ENCODE data around the gene GHR. TPM values are rescaled to one million over a fixed set of nuclear protein-coding genes. Genes with fewer than 3 reads are reported as not detected.
"Not testable (repeated sequence)": the region's sequence is repeated elsewhere in the genome, so short reads cannot be mapped to it uniquely, and the experiment has no call there.

Gene GHR
- total and polyA plus RNA-seq, 5 experiments from 2014 or later = not detected

DNA sequence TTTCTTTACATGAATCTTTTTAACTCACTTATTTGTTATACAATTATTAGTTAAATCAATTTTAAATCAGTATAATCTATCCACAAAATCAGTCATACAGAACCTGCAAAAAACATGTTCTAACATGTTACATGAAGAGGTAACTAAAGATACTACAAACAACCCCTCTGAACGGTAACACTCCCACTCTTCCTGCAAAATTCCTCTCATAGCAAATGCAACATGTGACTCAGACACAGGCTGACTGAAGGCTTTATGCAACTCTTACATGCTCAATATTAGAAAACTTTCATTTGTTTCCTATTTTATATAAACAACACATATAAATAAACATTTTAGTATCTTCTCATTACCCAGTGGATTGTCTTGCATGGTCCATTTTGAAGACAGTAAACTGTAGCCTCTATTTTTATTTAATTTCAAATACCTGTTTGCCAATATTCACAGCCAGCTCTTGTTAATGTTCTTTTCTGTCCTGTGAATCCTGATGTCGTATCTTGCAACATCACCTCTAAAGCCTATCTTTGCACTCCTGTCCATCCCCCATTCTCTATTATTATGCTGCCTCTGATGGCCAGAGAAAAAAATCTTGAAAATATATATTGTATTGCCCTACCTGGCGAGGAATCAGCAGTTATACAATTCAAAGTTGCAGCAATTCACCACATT lies 232.9 kb downstream of the GHR start:
- POLR2A ChIA-PET = no interaction called here
- peaks cover 0 to 14% (median 4%) of the 10 kb centered on the region in 9 donors for H3K9me3 Mint-ChIP-seq
- H3K27ac Mint-ChIP-seq = no peak overlapping the region
- ATAC-seq (no peak), DNase-seq (no peak)
- peaks cover 4 to 17% (median 12%) of the 10 kb centered on the region in 5 donors for H3K27me3 Mint-ChIP-seq
- H3K4me1 Mint-ChIP-seq = no peaks in the 10 kb centered on the region
- no peak overlapping the region for H3K4me3 Mint-ChIP-seq
- H3K36me3 Mint-ChIP-seq = peaks cover 0 to 7% (median 0%) of the 10 kb centered on the region in 3 donors

DNA sequence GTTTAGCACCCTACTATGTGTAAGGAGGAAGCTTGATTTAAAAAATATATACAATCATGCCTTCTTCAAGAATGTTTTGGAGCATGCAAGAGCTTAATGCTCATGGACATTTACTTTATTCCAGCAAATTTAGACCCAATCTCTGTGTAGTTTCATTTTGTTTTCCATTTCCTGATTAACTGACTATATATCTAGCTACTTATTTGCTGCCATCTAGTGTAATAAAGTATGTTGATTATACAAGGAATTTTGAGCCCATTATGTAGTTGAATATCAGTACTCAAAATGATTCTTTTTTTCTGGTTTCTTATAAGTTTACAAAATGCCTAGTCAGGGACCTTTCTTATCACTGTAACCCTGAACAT lies 233.4 kb downstream of the GHR start:
- ATAC-seq (no peak), DNase-seq (no peak)
- Mint-ChIP-seq H3K36me3 (peaks cover 0 to 7% (median 0%) of the 10 kb centered on the region in 3 donors), H3K4me1 (no peaks in the 10 kb centered on the region), H3K9me3 (peaks cover 0 to 15% (median 4%) of the 10 kb centered on the region in 9 donors), H3K27ac (no peak overlapping the region), H3K4me3 (no peak overlapping the region), H3K27me3 (peaks cover 4 to 17% (median 13%) of the 10 kb centered on the region in 5 donors)
- POLR2A ChIA-PET = no interaction called here

DNA sequence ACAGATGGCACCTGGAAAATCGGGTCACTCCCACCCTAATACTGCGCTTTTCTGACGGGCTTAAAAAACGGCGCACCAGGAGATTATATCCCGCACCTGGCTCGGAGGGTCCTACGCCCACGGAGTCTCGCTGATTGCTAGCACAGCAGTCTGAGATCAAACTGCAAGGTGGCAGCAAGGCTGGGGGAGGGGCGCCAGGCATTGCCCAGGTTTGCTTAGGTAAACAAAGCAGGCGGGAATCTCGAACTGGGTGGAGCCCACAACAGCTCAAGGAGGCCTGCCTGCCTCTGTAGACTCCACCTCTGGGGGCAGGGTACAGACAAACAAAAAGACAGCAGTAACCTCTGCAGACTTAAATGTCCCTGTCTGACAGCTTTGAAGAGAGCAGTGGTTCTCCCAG lies 236.6 kb downstream of the GHR start:
- ATAC-seq, POLR2A ChIA-PET, H3K4me1 Mint-ChIP-seq, H3K27ac Mint-ChIP-seq, H3K4me3 Mint-ChIP-seq, H3K36me3 Mint-ChIP-seq, DNase-seq: not testable (repeated sequence)
- Mint-ChIP-seq H3K9me3 (peaks cover 0 to 20% (median 7%) of the 10 kb centered on the region in 9 donors), H3K27me3 (peaks cover 4 to 17% (median 15%) of the 10 kb centered on the region in 5 donors)

DNA sequence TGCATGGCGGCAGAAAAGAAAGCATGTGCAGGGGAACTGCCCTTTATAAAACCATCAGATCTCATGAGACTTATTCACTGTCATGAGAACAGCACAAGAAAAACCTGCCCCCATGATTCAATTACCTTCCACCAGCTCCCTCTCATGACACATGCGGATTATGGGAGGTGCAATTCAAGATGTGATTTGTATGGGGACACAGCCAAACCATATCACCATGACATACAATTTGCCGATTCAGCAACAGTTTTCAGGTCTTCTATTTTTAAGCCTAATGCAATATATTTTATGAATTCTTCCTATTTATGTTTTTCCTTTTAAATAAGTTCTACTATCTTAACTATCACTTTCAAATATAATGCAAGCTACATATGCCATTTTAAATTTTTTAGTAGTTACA lies 242.6 kb downstream of the GHR start:
- peaks cover 0 to 12% (median 0%) of the 10 kb centered on the region in 5 donors for H3K27me3 Mint-ChIP-seq
- H3K36me3 Mint-ChIP-seq = no peaks in the 10 kb centered on the region
- H3K4me1 Mint-ChIP-seq = no peaks in the 10 kb centered on the region
- POLR2A ChIA-PET = no interaction called here
- no peak for DNase-seq
- peaks cover 0 to 12% (median 8%) of the 10 kb centered on the region in 9 donors for H3K9me3 Mint-ChIP-seq
- no peak for ATAC-seq
- H3K4me3 Mint-ChIP-seq = no peak overlapping the region
- H3K27ac Mint-ChIP-seq = no peak overlapping the region

DNA sequence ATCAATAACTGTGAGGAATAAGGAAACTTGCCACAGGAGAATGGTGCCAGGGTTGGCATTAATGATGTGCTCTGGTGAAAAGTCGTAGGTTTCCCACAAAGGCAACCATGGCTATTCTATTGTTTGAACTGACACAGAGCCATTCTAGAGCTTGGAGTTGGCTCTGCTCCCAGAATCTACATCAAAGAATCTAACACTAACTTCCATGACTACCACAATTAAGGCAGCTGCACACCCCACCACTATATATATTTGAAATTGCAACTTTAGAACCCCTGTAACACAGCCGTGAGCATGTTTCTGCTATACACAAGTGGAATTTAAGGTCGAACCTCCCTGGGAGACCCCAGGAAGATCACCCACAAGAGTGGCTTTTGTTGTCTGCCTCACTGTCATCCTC lies 243.6 kb downstream of the GHR start:
- ATAC-seq (no peak), DNase-seq (no peak)
- H3K4me3 Mint-ChIP-seq = no peak overlapping the region
- POLR2A ChIA-PET = no interaction called here
- no peaks in the 10 kb centered on the region for H3K4me1 Mint-ChIP-seq
- peaks cover 0 to 9% (median 5%) of the 10 kb centered on the region in 9 donors for H3K9me3 Mint-ChIP-seq
- no peaks in the 10 kb centered on the region for H3K36me3 Mint-ChIP-seq
- H3K27me3 Mint-ChIP-seq = peaks cover 0 to 9% (median 0%) of the 10 kb centered on the region in 5 donors
- no peak overlapping the region for H3K27ac Mint-ChIP-seq

DNA sequence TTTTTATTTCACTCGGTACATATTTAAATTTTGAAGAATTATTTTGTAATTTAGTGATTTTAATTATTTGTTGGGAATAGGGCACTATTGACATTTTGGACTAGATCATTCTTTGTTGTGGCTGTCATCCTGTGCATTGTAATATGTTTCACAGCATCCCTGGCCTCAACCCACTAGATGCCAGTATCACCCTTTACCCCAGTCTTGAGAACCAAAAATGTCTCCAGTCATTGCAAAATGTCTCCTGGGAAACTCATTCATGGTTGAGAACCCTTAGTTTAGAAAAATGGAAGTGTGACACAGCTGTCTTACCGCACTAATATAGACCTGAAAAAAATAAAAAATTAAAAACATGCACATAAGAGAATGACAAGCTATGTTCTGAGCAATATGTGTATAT lies 245.0 kb downstream of the GHR start:
- Mint-ChIP-seq H3K27me3 (peaks cover 0 to 7% (median 0%) of the 10 kb centered on the region in 5 donors), H3K27ac (no peak overlapping the region), H3K4me1 (no peaks in the 10 kb centered on the region), H3K4me3 (no peak overlapping the region), H3K36me3 (no peaks in the 10 kb centered on the region), H3K9me3 (peaks cover 0 to 9% (median 4%) of the 10 kb centered on the region in 9 donors)
- no peak for ATAC-seq
- DNase-seq = no peak
- POLR2A ChIA-PET = no interaction called here

DNA sequence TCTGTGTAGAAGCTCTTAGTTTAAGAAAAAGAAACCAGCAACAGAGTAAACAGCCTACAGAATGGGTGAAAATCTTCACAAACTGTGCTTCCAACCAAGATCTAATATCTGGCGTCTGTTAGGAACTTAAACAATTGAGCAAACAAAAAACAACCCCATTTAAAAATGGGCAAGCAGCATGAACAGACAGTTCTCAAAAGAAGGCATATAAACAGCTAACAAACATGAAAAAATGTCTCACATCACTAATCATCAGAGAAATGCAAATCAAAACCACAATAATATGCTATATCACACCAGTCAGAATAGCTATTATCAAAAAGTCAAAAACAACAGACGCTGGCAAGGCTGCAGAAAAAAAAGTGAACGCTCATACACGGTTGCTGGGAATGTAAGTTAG lies 249.7 kb downstream of the GHR start:
- POLR2A ChIA-PET = no interaction called here
- no peak for DNase-seq
- Mint-ChIP-seq H3K9me3 (peaks cover 0 to 7% (median 4%) of the 10 kb centered on the region in 9 donors), H3K27me3 (peaks cover 0 to 12% (median 0%) of the 10 kb centered on the region in 5 donors), H3K4me3 (no peak overlapping the region), H3K4me1 (no peaks in the 10 kb centered on the region), H3K36me3 (no peaks in the 10 kb centered on the region), H3K27ac (no peak overlapping the region)
- no peak for ATAC-seq

DNA sequence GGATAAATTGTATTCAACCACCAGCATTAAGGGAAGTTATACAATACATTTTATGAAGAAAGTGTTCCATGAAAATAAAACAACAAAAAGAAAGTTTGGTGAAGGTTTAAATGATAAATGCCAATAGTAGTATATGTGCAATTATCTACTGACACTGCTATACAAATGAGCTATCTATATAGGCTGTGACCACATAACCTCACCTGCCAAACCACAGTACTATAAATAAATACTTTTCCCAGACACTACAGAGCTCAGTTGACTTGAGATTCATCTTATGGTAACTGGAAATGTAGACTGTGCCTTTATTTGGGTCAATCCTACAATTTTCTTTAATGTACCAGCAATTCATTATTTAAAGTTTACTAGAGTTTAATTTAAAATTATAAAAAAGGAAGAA lies 252.4 kb downstream of the GHR start:
- Mint-ChIP-seq H3K36me3 (no peaks in the 10 kb centered on the region), H3K27ac (no peak overlapping the region), H3K4me1 (no peaks in the 10 kb centered on the region), H3K27me3 (peaks cover 0 to 12% (median 0%) of the 10 kb centered on the region in 5 donors), H3K9me3 (peaks cover 0 to 7% (median 2%) of the 10 kb centered on the region in 9 donors), H3K4me3 (no peak overlapping the region)
- no peak for ATAC-seq
- DNase-seq = no peak
- POLR2A ChIA-PET = no interaction called here

DNA sequence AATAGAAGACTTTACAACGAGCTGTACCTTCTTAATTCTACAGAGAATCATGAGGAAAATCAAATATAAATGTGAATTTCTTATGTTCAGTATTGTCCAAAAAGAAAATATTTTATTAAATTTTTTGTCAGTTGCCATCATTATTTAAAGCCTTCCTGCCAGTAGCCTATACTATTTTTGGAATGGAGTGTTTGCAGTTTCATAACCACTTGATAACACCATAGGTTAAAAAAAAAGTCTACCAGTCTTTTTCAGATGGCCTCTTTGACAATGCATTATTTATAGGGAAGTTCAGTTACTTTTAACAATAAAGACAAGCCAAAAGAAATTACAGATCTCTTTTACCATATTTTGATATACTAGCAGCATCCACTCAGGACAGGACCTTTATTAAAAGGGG lies 253.1 kb downstream of the GHR start:
- no peaks in the 10 kb centered on the region for H3K4me1 Mint-ChIP-seq
- H3K4me3 Mint-ChIP-seq = no peak overlapping the region
- H3K27me3 Mint-ChIP-seq = peaks cover 0 to 12% (median 0%) of the 10 kb centered on the region in 5 donors
- no peak overlapping the region for H3K27ac Mint-ChIP-seq
- ATAC-seq = no peak
- DNase-seq = no peak
- H3K36me3 Mint-ChIP-seq = no peaks in the 10 kb centered on the region
- peaks cover 0 to 7% (median 4%) of the 10 kb centered on the region in 9 donors for H3K9me3 Mint-ChIP-seq
- POLR2A ChIA-PET = no interaction called here

DNA sequence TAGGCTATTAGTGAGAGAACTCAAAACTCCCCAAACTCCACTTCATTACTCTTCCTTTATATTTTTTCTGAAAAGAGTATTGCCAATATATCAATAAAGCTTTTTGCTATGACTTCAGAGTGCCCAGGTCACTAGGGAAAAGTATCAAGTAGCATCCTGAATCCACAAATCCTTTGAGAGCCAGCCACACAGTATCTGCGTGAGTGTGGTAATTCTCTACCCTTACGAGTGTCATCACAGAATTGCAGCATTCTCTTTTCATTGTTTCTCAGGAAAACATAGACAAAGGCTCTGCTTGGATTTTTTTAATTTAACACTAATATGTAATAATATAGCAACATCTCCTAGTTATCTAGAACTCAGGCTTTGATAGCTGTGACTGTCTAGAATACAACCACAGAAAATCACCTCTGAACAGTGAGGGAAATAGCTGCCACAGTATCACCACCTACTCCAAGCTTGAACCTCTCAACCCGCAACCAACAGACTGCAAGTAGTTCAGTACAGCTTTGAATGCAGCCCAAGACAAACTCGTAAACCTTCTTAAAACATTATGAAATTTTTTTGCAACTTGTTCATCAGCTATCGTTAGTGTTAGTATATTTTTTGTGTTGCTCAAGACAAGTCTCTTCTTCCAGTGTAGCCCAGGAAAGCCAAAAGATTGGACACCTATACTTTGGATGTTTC lies 254.1 kb downstream of the GHR start:
- Mint-ChIP-seq H3K27me3 (peaks cover 0 to 12% (median 0%) of the 10 kb centered on the region in 5 donors), H3K4me1 (no peaks in the 10 kb centered on the region), H3K27ac (no peak overlapping the region), H3K4me3 (no peak overlapping the region), H3K9me3 (peaks cover 0 to 10% (median 1%) of the 10 kb centered on the region in 9 donors), H3K36me3 (no peaks in the 10 kb centered on the region)
- POLR2A ChIA-PET = no interaction called here
- DNase-seq (no peak), ATAC-seq (no peak)

DNA sequence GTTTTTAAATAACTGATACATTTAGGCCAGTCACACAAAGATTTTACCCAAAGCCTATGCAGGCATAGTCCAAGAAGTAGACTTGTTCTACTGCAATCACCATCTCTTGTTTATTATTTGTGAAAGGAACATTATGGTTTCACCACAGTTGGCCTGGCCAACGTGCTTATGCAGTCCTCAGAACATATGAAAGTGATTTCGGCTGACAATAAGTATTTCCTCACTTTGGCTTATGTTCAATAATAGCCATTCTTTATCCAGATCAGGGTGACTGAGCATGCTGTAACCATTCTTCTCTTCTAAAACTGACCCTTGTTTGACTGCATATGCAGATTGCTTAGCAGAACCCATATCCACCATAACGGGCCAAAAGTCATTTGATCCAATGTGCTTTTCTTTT lies 256.8 kb downstream of the GHR start:
- Mint-ChIP-seq H3K27ac (no peak overlapping the region), H3K4me1 (no peaks in the 10 kb centered on the region), H3K4me3 (no peak overlapping the region), H3K9me3 (peaks cover 2 to 24% (median 5%) of the 10 kb centered on the region in 9 donors), H3K36me3 (no peaks in the 10 kb centered on the region), H3K27me3 (peaks cover 0 to 7% (median 0%) of the 10 kb centered on the region in 5 donors)
- ATAC-seq = no peak
- POLR2A ChIA-PET = no interaction called here
- DNase-seq = no peak

DNA sequence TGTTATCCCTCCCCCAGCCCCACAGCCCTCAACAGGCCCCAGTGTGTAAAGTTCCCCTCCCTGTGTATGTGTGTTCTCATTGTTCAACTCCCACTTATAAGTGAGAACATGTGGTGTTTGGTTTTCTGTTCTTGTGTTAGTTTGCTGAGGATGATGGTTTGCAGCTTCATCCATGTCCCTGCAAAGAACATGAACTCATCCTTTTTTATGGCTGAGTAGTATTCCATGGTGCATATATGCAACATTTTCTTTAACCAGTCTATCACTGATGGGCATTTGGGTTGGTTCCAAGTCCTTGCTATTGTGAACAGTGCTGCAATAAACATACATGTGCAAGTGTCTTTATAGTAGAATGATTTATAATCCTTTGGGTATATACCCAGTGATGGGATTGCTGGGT lies 261.8 kb downstream of the GHR start:
- DNase-seq, POLR2A ChIA-PET, H3K27ac Mint-ChIP-seq, ATAC-seq, H3K4me3 Mint-ChIP-seq, H3K27me3 Mint-ChIP-seq, H3K36me3 Mint-ChIP-seq, H3K4me1 Mint-ChIP-seq: not testable (repeated sequence)
- peaks cover 4 to 35% (median 10%) of the 10 kb centered on the region in 9 donors for H3K9me3 Mint-ChIP-seq

DNA sequence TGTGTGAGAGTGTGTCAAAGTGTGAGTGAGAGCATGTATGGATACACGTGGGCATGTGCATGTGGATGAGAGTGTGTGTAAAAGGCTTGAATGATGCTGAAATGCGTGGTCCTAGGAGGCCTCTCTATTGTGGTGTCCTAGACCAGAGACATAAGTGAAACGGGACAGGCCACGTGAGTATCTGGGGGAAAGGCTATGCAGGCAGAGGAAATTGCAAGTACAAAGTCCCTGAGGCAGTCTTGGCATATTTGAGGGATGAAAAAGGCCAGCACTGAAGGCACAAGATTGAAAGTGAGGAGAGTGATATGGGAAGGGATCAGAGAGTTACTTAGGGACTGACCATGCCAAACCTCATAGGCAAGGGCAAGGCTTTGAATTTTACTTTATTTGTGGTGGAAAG lies 266.2 kb downstream of the GHR start:
- ATAC-seq (no peak), DNase-seq (no peak)
- POLR2A ChIA-PET = no interaction called here
- no peaks in the 10 kb centered on the region for H3K4me1 Mint-ChIP-seq
- H3K27me3 Mint-ChIP-seq = peaks cover 3 to 12% (median 7%) of the 10 kb centered on the region in 5 donors
- no peaks in the 10 kb centered on the region for H3K36me3 Mint-ChIP-seq
- peaks cover 0 to 17% (median 4%) of the 10 kb centered on the region in 9 donors for H3K9me3 Mint-ChIP-seq
- H3K4me3 Mint-ChIP-seq = no peak overlapping the region
- no peak overlapping the region for H3K27ac Mint-ChIP-seq
